ENCODE results near the gene GTF2B.

- no peak for TF ChIP-seq POLR2A (IDR thresholded peaks at IDR 0.05; ENCODE audit: low read length)
- TF ChIP-seq GATA1 (IDR thresholded peaks at IDR 0.05; ENCODE audit: low read depth, low read length): no peak
Measured at GRCh38 chr1:88812366-88812765, 79.0 kb downstream of the GTF2B start.

Data from erythroblast (primary cell).